ENCODE results near the gene UHRF1. TPM values are rescaled to one million over a fixed set of nuclear protein-coding genes. Genes with fewer than 3 reads are reported as not detected.

The UHRF1 gene
- total RNA-seq, 1 donor from 2014 or later, result 10.4 TPM

DNA sequence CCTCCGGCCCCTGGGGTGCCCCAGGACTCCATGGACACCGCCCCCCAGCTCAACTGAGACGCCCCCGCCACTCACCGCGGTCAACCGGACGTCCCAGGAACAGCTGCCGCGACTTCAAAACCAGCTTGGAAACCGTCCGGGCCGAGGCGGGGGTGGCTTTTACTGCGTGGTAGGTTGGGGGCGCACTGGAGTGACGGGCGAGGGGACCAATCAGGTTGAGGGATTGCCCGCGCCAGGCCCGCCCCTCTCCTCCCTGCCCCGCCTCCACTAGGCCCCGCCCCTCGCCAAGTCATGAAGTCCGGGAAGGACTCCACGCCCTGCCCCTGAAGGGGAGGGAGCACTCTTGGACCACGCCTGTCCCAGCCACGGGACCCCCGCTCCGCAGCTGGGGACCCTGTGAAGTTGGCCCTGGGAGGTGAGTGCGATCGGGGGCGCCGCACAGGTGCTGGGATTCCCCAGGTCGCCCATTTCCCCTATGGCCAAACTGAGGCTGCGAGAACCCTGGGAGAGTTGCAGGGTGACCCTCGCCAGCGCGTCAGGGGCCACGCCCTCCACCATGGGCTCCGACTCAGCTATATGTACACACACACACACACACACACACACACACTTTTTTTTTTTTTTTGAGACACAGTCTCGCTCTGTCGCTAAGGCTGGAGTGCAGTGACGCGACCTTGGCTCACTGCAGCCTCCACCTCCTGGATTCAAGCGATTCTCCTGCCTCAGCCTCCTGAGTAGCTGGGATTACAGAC lies 41.6 kb upstream of the UHRF1 start, which contains the start of gene PLIN3:
PLIN3 (minus strand) TSS at position 134 of the 752 bp plus-strand sequence. CDS start 6,273 bp downstream, outside the sequence.
- Mint-ChIP-seq H3K36me3 (ENCODE audit: unreplicated experiment) (no peaks in the 10 kb centered on the region), H3K4me1 (ENCODE audit: low read depth, unreplicated experiment) (no peaks in the 10 kb centered on the region), H3K4me3 (ENCODE audit: unreplicated experiment) (peak within 1 kb of the TSS; percentile 67), H3K9me3 (ENCODE audit: unreplicated experiment) (peaks cover 2% of the 10 kb centered on the region), H3K27me3 (ENCODE audit: unreplicated experiment) (no peaks in the 10 kb centered on the region), H3K27ac (ENCODE audit: unreplicated experiment) (no peak within 1 kb of the TSS)
- peak; percentile 91 for DNase-seq
- peak; percentile 26 for TF ChIP-seq CTCF (IDR thresholded peaks at IDR 0.05; ENCODE audit: partially characterized antibody, unreplicated experiment)

GRCh38 chr19:4868286-4868834 lies 40.9 kb upstream of the UHRF1 start:
- Mint-ChIP-seq H3K4me3 (ENCODE audit: unreplicated experiment) (peak overlapping the region; percentile 67), H3K27ac (ENCODE audit: unreplicated experiment) (no peak overlapping the region), H3K4me1 (ENCODE audit: low read depth, unreplicated experiment) (no peaks in the 10 kb centered on the region), H3K27me3 (ENCODE audit: unreplicated experiment) (no peaks in the 10 kb centered on the region), H3K9me3 (ENCODE audit: unreplicated experiment) (peaks cover 2% of the 10 kb centered on the region), H3K36me3 (ENCODE audit: unreplicated experiment) (no peaks in the 10 kb centered on the region)
- no peak for TF ChIP-seq CTCF (IDR thresholded peaks at IDR 0.05; ENCODE audit: partially characterized antibody, unreplicated experiment)
- DNase-seq, result no peak

- no peak for TF ChIP-seq CTCF (IDR thresholded peaks at IDR 0.05; ENCODE audit: partially characterized antibody, unreplicated experiment)
- H3K9me3 Mint-ChIP-seq (ENCODE audit: unreplicated experiment), result peaks cover 2% of the 10 kb centered on the region
Observed at GRCh38 chr19:4870025-4870700, 39.1 kb upstream of the UHRF1 start.

DNA sequence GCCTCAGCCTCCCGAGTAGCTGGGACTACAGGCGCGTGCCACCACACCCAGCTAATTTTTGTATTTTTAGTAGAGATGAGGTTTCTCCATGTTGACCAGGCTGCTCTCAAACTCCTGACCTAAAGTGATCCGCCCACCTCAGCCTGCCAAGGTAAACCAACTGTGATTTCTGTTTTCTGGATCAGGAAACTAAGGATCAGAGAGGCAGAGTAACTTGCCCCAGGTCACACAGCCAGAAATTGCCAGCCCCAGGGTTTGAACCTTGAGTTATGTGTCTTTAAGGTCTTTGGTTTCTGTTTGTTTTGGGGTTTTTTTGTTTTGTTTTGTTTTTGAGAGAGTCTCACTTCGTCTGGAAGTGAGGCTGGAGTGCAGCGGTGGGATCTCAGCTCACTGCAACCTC lies 37.6 kb upstream of the UHRF1 start:
- Mint-ChIP-seq H3K27me3 (ENCODE audit: unreplicated experiment) (peaks cover 2% of the 10 kb centered on the region), H3K4me1 (ENCODE audit: low read depth, unreplicated experiment) (no peaks in the 10 kb centered on the region), H3K4me3 (ENCODE audit: unreplicated experiment) (no peak overlapping the region), H3K36me3 (ENCODE audit: unreplicated experiment) (no peaks in the 10 kb centered on the region), H3K9me3 (ENCODE audit: unreplicated experiment) (peaks cover 2% of the 10 kb centered on the region), H3K27ac (ENCODE audit: unreplicated experiment) (no peak overlapping the region)
- TF ChIP-seq CTCF (IDR thresholded peaks at IDR 0.05; ENCODE audit: partially characterized antibody, unreplicated experiment), result no peak
- DNase-seq, result no peak

More at GRCh38 chr19:4870025-4870700, 39.1 kb upstream of the UHRF1 start:
- Mint-ChIP-seq H3K4me1 (ENCODE audit: low read depth, unreplicated experiment) (no peaks in the 10 kb centered on the region), H3K4me3 (ENCODE audit: unreplicated experiment) (no peak overlapping the region), H3K27ac (ENCODE audit: unreplicated experiment) (no peak overlapping the region), H3K36me3 (ENCODE audit: unreplicated experiment) (no peaks in the 10 kb centered on the region), H3K27me3 (ENCODE audit: unreplicated experiment) (peaks cover 2% of the 10 kb centered on the region)
- no peak for DNase-seq
